Measurements from ENCODE around the gene SULT1C2.
"Not testable (repeated sequence)": the region's sequence is repeated elsewhere in the genome, so short reads cannot be mapped to it uniquely, and the experiment has no call there.

SULT1C2 gene

DNA sequence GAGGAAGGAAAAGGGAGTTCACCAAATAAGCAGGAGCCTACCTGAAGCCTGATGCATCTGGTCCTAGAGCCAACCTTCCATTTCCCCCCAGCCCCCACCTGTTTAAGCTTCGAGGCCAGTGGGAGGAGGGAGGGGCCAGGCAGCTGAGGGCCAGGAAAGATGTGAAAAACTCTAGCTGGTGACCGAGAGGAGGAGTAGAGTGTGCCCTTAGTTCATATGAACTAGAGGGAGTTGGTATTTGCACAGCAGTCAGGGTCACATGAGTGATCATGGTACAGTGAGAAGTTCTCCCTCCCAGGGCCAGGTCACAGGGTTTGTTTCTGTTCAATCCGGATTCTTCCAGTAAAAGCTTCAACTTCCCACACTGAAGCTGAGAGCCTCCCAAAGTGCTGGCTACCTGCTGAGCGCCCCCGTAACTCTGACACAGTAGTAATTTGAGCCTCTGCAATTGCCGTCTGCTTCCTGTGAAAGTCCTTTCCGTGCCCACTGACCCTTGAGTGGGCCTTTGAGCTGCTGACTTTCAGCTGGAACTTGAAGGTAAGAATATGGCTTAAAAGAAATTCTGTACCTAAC lies at the start of gene SULT1C2:
TSS of gene SULT1C2 (plus strand) at position 362 of the 573 bp plus-strand sequence. CDS start 4,773 bp downstream, outside the sequence.
- no peak for DNase-seq (ENCODE audit: low read depth)

DNA sequence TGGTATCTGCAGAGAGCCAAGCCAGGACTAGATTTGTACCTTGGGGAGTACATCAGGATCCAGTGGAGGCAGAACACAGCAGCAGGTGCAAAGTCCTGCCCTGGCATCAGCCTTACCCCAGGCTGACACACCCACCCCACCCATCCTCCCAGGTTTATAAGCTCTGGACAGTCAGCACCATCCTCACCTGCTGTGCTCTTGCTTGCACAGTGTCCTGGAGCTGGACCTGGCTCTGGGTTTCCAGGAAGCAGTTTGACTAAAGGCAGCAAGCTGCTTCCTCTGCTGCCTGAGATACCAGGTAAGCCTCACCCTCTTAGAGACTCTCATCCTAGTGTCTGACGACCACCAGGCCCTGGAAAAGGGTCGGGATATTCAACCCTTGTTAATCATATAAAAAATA lies 48.9 kb upstream of the SULT1C2 start, which contains the start of gene SULT1C3:
TSS of gene SULT1C3 (plus strand) at position 183 of the 400 bp plus-strand sequence. CDS start 7,227 bp downstream, outside the sequence.
- DNase-seq (ENCODE audit: low read depth): no peak

DNA sequence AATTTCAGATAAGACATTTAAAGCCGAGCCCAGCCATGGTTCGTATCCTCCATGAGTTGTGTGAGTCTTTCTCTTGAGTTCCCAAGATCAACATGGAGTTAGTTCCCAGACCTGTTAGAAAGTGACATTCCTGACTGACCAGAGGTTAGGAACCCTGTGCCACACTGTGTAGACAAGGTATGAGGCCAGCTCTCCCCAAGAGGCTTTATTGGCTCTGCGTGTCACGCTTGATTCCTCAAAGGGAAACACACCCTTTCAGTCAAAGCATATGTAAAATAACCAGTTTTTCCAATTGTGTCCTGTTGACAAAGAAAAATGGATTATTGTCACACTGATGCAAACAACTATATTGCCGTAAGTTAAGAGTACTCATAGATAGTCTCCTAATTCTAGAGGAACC lies 47.7 kb upstream of the SULT1C2 start:
- no peak for DNase-seq (ENCODE audit: low read depth)

DNA sequence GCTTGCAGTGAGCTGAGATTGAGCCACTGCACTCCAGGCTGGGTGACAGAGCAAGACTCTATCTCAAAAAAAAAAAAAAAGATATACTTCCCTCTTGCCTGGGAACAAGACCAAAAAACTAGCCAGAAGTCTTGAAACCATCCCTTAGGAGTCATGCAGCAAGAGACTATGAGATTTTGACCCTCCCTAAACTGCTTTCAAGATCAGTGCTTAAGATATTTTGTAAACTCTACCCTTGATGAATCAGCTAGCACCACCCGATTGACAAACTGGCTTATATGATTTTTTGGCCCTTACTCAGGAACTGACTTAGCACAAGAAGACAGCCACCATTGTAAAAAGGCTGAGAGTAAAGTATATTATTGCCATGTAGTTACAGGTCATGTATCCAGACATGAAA lies 45.1 kb upstream of the SULT1C2 start:
- DNase-seq (ENCODE audit: low read depth): no peak

DNA sequence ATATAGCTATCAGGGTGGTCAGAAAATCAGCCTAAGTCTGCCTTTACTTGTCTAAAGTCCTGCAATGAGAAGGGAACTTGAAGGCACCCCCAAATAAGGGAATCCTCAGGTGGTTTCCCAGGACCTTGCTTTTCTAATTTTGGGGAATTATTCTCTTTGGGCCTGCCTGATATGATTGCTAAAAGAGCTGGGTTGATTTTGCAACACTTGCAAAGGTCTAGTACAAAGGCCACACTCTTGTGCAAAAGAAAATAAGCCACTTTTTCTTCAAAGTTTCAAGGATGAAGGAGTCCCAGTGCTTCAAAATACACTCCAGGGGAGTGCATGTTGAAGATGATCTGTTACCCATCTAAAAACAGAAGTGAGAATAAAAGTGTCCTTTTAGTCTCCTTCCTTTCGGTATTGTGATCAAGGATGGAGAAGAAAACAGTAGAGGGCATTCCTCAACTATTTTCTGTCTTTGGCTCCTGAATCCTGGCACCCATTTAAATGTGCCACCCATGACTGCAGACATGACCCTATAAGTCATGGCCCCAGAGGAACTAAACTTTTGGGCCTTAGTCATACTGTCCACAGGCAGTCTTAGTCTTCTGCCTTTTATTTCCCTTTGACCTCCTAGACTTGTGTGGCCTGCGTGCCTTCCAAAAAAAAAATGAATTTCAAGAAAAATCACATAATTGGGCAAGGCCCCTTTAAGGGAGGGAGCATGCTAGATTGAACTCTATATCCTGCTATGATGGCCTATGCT lies 43.9 kb upstream of the SULT1C2 start:
- DNase-seq (ENCODE audit: low read depth): no peak

DNA sequence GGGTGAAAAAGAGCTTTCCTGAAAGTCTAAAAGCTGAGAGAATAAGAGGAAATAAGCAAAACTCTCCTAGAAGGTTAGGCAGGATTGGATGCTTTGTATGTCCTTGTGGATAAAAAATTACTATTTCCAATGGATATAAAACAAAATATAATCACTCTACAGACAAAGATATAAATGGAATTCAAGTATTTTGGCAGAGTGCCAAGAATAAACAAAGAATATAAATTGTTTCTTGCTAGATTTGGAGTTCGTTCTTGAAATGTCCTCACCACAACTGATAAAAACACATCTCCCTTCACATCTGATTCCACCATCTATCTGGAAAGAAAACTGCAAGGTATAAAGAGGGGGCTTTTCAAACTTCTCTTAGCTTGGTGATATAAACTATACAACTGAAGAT lies 35.6 kb upstream of the SULT1C2 start:
- no peak for DNase-seq (ENCODE audit: low read depth)

DNA sequence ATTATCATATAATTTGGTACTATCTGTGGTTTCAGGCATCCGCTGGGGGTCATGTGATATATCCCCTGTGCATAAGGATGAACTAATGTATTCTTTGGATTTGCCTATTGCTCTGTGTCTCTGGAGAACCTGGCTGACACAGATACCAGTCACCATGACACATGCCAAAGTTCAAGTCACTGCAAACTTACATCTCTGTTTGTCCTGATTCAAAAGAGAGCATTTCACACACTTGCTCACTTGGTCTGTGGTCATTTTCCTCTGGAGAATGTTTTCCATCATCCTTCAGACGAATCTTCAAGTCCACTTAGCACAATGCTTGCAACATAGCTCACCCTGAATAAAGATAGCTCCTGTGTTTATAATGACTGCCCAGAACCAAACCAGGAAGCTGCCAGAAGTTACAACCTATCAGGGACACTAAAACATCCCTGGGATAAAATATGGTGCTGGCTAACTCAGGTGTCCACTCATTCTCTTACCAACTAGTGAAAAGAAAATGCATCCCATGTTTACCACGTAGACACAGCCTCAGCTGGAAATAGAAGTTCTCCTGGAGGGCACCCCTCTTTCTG lies 30.9 kb upstream of the SULT1C2 start:
- DNase-seq (ENCODE audit: low read depth): no peak

DNA sequence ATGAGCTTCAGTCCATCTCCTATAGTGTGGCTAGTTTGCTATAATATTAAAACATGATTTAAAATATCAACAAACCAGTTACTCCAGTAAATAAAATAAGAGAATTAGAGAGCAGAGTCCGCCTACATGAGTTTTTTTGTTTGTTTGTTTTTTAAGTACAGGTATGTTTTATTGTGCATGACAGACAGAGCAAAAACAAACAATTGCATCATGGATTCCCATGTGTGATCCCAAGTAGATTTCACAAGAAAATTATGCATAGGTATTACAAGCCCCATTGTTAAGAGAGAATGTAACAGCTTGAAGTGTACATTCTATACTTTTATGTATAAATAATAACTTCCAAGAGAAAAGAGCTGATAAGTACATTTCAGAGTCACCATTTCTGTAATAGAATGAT lies 27.9 kb upstream of the SULT1C2 start:
- no peak for DNase-seq (ENCODE audit: low read depth)

DNA sequence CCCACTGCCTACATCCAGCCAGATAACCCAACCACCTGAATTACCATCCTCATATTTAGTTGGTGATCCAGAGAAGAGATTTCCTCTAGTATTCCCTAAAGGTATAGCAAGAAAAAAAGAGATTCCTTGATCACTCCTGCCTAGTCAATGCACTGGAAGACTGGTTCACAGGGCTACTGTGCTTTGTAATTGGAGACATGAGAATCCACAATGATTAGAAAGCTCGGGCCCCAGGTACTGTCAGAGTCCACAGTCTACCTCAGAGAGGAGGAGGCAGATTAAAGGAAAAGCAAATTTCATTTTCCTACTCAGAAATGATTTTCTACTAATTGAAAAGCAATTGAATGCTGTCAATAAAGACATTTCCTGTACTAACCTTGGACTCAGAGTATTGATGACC lies 26.7 kb upstream of the SULT1C2 start:
- DNase-seq (ENCODE audit: low read depth): no peak

DNA sequence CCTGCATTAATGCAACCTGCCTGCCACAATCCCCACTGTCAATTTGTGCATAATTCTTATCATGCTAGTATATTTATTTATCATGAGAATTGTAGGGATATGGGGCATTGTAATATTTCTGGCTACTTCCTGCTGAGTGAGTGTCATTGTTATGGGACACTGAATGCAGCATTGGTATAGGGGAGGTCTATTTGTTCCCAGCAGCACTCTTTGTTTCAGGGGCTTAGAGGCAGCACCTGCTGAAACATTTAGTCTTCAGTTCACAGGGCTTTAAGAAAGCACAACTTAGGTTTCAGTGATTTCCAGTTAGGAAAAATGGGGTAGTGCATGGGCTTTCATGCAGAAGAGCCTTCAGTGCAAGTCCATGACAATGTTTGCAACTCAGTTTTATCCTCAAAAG lies 25.3 kb upstream of the SULT1C2 start:
- DNase-seq (ENCODE audit: low read depth): no peak

DNA sequence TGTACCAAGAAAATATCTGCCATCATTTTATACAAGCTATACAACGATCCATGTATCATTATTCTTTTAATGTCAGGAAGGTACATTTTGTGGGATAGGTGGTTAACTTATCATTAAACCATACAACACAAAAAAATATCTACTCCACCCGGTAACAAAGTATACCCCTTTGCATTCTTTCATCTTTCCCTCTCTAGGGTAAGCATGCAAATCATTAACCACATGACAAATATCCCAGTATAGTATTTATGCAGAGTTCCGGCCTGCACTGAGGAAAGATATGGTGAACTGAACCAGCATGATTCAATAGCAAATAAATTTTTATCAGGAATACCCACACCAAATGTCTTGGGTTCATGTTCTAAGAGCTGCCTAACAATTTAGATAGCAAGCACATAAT lies 22.5 kb upstream of the SULT1C2 start:
- no peak for DNase-seq (ENCODE audit: low read depth)

DNA sequence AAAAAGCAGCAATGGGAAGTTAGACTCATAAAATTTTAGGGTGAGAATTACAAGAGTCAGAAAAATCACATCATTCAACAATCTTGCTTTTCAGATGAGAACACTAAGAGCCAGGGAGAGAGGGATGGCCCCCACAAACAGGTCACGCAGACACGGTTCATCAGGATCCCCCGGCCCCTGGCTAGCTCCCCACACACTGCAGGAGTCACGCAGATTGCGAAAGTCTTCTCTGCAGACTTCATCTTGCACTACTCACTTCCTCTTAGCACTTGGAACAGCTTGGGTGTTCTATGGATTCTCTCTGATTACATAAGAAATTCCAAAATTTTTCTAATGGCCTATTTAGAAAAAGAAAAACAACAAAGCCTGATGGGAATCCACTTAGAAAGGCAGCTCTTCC lies 21.6 kb upstream of the SULT1C2 start:
- DNase-seq (ENCODE audit: low read depth): no peak

DNA sequence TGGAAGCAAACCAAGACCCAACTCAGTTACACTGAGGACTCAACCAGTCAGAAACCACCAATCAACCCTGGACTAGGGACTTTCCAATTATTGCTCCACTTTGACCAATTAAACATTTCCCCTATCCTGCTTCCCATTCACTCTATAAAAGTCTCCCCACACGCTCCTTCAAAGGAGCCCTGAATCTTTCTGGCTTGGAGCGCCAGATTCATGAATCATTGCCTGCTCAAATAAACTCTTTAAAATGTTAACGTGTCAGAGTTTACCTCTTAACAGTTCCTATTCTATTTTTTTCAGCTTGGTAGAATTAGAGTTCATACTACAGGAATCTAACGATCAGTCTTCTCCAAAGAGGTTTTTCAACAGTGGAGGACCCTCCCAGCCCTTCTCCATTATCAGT lies 20.7 kb upstream of the SULT1C2 start:
- no peak for DNase-seq (ENCODE audit: low read depth)

DNA sequence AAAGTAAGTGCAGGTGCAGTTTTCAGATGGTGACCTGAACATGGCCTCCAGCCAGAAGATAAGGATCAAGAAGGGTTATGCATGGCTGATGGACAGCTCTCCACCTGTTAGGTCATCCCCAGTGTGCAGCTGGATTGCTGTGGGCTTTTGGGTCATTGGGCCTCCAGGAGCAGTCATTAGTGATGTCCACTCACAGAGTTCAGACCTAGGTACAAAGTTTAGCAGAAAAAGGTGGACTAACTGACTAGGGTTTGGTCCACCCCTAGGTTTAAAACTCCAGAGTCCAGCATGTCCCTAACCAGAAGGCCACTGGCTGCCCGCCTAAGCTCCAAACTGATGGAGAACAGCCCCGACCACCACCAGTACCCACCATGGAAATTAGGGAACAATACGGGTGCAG lies 18.3 kb upstream of the SULT1C2 start:
- no peak for DNase-seq (ENCODE audit: low read depth)

DNA sequence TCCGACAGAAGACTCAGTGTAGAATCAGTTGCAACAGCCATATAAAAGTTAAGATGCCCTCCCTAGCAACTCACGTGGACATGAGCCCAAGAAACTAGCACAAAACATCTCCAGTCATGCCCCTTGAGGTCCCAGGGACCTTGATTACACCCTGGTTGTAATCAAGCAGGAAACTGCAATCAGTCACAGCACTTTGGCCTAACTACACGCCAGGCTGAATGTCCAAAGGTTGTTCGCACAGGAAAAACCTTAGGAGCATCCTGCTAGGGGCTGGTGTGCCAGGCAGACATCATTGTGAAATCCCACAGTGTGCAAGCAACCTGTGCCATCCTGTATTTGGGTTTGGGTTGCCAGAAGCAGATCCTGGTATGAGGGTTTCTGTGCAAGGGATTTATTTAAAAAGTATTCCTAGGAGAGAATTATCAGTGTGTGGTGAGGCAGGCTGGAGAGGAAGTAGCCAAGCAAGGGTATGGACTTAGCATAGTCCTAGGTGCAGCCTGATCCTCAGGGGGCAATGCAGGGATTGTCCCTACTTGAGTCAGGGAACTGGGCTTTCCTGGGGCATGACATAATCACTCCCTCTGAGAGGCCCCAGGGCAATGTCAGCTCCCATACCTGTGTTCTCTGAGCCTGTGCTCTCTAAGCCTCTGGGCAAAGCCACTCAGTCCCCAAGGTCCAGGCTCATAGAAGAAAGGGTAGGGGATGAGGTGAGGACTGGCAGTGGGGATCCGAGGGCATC lies 17.8 kb upstream of the SULT1C2 start:
- DNase-seq (ENCODE audit: low read depth): no peak

DNA sequence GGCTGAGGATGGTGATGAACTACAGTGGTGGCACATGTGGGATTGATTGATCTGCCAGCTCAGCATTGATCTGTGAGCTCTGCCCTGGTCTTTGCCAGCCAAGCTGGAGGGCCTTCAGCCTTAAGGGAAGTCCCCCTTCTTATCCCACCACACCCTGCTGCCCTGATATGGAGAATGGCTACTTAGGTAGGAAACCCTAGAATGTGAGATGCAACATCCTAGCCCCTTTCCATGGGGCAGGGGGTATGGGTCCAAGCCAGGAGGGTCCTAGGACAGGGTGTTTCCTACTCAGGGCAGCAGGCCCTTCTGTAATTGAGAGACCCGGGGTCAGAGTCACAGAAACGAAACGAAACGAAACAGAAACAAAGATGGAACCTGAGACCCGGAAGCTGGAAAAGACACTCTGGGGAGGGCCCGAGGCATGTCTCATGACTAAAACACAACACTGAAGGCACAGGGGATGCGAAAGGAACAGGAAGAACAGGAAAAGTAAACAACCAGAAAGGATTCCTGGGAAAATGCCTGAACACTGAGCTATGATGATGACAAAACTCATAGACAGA lies 16.9 kb upstream of the SULT1C2 start:
- no peak for DNase-seq (ENCODE audit: low read depth)

DNA sequence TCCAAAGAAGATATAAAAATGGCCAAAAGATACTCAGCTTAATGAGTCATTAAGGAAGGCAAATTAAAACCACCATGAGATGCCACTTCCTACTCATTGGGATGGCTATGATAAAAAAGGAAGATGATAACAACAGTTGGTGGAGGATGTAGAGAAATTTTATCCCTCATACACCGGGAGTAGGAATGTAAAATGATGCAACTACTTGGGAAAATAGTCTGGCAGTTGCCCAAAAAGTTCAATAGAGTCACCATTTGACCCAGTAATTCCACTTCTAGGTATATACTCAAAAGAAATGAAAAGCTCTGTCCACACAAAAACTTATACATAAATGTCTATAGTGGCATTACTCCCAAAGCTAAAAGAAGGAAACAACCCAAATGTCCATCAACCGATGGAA lies 10.1 kb upstream of the SULT1C2 start:
- no peak for DNase-seq (ENCODE audit: low read depth)

DNA sequence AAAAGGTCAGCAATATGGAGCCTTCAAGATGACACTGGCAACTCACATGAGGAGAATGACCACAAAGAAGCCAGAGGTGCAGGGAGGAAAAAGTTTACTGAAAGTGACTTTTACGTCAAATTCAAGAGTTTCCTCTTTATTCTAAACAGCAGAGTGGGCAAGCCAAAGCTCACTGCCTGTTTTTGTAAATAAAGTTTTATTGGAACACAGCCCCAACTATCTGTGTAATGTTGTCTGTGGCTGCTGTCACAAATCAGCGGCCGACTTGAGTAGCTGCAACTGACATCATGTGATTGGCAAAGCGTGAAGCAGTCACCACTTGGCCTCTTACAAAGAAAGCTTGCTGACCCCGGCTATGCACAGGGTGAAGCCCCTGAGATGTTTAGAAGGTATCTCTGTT lies 9.2 kb upstream of the SULT1C2 start:
- no peak for DNase-seq (ENCODE audit: low read depth)

DNA sequence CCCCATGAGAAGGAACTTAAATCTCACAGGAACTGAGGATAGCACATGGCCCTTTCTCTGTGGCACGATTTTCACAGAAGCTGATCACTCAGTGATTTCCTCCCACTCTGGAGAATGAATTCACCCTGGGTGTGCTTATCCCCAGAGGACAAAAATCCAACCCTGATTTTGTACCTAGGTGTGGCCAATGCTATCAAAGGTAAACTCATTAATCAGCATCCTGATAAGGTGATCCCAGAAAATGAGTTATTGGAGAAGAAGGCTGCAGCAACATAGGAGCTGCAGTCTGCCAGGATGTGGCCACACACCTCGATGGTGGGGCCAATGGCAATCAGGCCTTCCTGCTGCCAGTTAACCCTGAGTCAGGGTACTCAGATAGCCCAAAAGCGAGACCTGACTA lies 8.2 kb upstream of the SULT1C2 start:
- DNase-seq (ENCODE audit: low read depth): no peak

DNA sequence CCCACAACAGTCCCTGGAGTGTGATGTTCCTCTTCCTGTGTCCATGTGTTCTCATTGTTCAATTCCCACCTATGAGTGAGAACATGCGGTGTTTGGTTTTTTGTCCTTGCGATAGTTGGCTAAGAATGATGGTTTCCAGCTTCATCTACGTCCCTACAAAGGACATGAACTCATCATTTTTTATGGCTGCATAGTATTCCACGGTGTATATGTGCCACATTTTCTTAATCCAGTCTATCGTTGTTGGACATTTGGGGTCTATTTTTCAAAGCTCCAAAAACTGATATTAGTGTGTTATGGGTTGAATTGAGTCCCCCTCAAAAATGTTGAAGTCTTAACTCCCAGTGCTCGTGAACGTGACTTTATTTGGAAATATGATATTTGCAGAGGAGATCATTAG lies 4.1 kb upstream of the SULT1C2 start:
- not testable (repeated sequence) for DNase-seq (ENCODE audit: low read depth)

DNA sequence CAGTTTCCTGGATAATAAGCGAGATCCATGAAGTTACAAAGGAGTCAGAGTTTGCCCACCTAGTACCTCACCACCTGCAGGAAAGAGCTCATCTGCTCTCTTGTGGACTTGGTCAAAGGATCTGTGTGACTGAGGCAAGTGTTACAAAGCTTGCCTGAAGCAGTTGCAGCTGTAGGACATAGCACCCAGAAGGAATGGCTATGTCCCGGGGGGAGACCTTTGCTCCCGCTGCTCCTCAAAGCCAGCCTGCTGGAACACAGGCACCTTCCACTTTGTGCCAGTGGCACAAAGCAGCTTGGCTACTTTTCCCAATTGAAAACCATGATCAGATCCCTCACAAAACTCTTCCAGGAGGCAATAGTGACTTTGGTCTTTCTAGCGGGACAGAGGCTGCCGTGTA lies 3.1 kb upstream of the SULT1C2 start:
- no peak for DNase-seq (ENCODE audit: low read depth)

DNA sequence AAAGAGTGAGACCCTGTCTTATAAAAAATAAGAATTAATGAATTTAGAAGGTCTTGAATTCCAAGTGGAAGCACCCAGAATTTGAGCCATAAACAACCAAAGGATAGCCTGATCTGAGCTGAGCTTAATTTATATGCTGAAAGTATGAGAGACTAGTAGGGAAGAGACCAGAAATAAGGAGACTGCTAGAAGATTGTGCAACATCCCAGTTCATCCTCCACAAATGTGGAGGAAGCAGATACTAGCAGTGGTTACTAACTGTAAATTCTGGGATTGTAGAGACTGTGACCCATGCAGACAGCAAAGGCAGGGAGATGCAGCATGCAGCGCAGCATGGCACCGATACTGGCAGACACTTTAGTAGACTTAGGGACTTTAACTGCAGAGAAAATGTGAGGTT lies 1.5 kb upstream of the SULT1C2 start:
- DNase-seq (ENCODE audit: low read depth): no peak

DNA sequence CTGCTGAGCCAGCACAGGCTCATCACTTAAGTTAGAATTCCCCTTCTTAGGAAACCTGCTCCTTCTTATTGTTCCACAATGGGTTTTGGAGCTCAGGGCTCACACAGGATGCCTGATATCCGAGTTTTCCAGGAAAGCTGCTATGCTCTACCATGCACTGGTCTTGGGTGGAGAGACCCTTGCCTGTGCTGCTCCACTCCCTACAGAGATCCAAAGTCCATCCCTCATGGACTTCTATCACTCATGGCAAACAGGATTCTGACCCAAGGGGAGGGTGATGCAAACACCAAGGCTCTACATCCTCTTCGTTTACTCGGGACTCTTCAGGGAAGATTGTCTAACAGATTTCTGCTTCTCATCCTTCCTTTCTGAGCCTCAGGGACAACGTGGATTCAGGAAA lies 5.2 kb downstream of the SULT1C2 start:
- no peak for DNase-seq (ENCODE audit: low read depth)
